GM12878 (cell line): ENCODE results near the gene ADM2.

Source experiments
- BHLHE40 ChIP-seq, 2 experiments: fragments of 450-650 bp in 1 of 2; IDR thresholded peaks; 2 replicates each; pipeline ENCODE4 v1.6.1; 2011 to 2017; ENCODE audit warnings: low read depth in 2 of 2, borderline replicate concordance in 1 of 2, improper control_type of control experiment in 1 of 2, low read length in 1 of 2, mild to moderate bottlenecking in 1 of 2
- SMC3 ChIP-seq: IDR thresholded peaks from 2 replicates; pipeline ENCODE4 v1.6.1; 2011; ENCODE audit warnings: low read length, improper control_type of control experiment, borderline replicate concordance

DNA sequence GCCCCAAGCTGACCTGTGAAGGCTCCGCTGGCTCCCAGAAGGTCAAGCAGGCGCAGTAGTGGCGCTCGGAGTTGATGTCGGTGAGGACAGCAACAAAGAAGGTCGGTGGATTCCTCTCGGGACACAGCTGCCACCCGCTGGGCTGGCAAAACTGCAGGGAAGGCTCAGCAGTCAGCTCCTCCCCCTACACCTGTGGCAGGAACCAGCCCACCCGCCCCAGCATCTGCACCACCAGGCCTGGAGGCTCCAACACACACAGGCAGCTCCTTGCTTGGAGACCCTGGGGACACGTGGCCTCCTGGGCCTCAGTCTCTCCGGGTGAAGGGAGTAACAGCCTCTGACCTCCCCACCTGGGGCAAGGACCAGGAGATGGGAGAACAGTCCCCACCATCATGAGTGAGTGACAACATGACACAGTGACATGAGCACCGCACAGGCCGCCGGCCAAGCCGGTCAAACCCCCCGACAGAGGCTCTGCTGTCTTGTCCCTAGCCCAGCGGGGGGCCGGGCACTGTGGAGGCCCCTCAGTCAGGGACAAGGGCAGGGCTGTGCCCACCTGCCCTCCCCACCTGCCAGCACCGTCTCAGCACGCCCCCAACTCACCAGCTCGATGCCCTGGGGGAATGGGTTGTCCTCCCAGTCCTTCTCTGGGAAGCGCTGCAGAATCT, 13.4 kb upstream of the ADM2 start:
- TF ChIP-seq BHLHE40 (IDR thresholded peaks at IDR 0.05; ENCODE audit: borderline replicate concordance in 1 of 2, low read depth in 2 of 2, low read length in 1 of 2) = no peak
- no peak for TF ChIP-seq SMC3
